ENCODE measurements around the gene EDN2.

EDN2 gene

GRCh38 chr1:41444785-41445184, 39.7 kb downstream of the EDN2 start:
- no peak for TF ChIP-seq CTCF (conservative IDR thresholded peaks at IDR 0.05; ENCODE audit: low read depth)
- POLR2A ChIA-PET (ENCODE audit: low non-redundant PET) = no interaction called here
- DNase-seq (ENCODE audit: low spot score) = no peak
- H3K27ac ChIP-seq = no peak overlapping the region
- CTCF ChIA-PET = interaction anchor here (0.6 to 0.7 kb wide), 2 partner anchors 17 to 129 kb away, joined by 3 to 4 read pairs; no protein-coding TSS in a partner anchor

DNA sequence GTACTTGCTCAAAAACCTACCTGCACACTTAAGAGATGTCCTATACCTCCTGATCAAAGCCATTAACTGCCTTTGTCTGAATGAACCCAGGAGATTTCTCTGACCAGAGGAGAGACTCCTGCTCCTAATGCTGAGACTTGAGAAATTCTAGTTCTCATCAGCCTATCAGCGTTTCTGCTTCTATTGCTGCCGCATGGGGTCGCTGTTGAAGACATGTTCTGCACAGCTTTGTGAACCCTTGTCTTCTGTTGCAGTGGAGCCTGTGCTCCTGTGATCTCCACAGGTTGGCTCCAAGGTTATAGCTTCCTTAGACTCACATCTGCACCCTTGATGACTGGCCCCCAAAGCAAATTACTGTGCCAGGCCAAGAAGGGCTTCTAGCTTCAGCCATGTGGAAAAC, 40.2 kb downstream of the EDN2 start:
- POLR2A ChIA-PET (ENCODE audit: low non-redundant PET) = no interaction called here
- TF ChIP-seq CTCF (conservative IDR thresholded peaks at IDR 0.05; ENCODE audit: low read depth) = no peak
- CTCF ChIA-PET = interaction anchor here (0.6 kb wide), 1 partner anchor 16 kb away, joined by 3 read pairs; no protein-coding TSS in a partner anchor
- no peak for DNase-seq (ENCODE audit: low spot score)
- no peak overlapping the region for H3K27ac ChIP-seq

DNA sequence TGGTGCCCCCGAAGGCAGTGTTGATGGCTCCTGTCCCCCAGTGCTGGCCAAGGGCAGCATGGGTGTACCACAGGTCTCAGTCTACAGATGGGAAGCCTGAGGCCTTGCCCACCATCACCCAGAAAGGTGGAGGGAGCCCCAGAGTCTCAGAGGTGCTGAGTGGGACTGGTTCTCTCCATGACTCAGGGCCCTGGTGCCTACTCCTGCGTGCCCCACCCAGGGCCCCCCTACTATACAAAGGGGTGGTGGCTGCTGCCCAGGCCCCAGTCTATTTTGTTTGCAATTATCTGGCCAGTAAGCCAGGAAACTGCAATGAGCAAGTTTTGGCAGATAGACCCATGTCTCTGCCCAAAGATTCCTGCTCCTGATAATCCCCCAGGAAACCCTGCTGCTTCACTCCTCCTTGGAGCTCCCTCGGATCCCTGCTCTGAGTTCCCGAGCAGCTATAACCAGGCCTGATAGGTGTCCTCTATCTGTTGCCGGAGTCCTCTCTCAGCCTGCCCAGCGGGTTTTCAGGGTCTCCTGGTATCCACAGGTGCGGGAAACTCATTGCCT, 41.7 kb downstream of the EDN2 start:
- TF ChIP-seq CTCF (conservative IDR thresholded peaks at IDR 0.05; ENCODE audit: low read depth) = no peak
- H3K27ac ChIP-seq = peak overlapping the region; percentile 86
- ChIA-PET CTCF (interaction anchor here (1.1 kb wide), 1 partner anchor 10 kb away, joined by 3 read pairs; no protein-coding TSS in a partner anchor), POLR2A (ENCODE audit: low non-redundant PET) (no interaction called here)
- DNase-seq (ENCODE audit: low spot score) = no peak

GRCh38 chr1:41440321-41441085, 44.0 kb downstream of the EDN2 start:
- DNase-seq (ENCODE audit: low spot score) = no peak
- CTCF ChIA-PET = no interaction called here
- no peak overlapping the region for H3K27ac ChIP-seq
- no peak for TF ChIP-seq CTCF (conservative IDR thresholded peaks at IDR 0.05; ENCODE audit: low read depth)
- POLR2A ChIA-PET (ENCODE audit: low non-redundant PET) = no interaction called here

- no peak for DNase-seq (ENCODE audit: low spot score)
- ChIA-PET CTCF (no interaction called here), POLR2A (ENCODE audit: low non-redundant PET) (no interaction called here)
- peak overlapping the region; percentile 57 for H3K27ac ChIP-seq
- TF ChIP-seq CTCF (conservative IDR thresholded peaks at IDR 0.05; ENCODE audit: low read depth) = no peak
Observed at GRCh38 chr1:41439234-41439633, 45.2 kb downstream of the EDN2 start.

GRCh38 chr1:41438711-41439110, 45.8 kb downstream of the EDN2 start:
- TF ChIP-seq CTCF (conservative IDR thresholded peaks at IDR 0.05; ENCODE audit: low read depth) = no peak
- no peak overlapping the region for H3K27ac ChIP-seq
- POLR2A ChIA-PET (ENCODE audit: low non-redundant PET) = no interaction called here
- DNase-seq (ENCODE audit: low spot score) = no peak
- CTCF ChIA-PET = no interaction called here
